Lower lobe of right lung (tissue), 2 donors: ENCODE measurements around the gene AJUBA. TPM values are rescaled to one million over a fixed set of nuclear protein-coding genes. Genes with fewer than 3 reads are reported as not detected.
A peak's percentile ranks its signal among the peaks of the same experiment; 100 is the strongest.
"Not testable (repeated sequence)": the region's sequence is repeated elsewhere in the genome, so short reads cannot be mapped to it uniquely, and the experiment has no call there.

ENCODE experiments used
- ATAC-seq, 2 donors: fragments of 200-7000 bp; cut with Tn5 transposase; one replicate each; pipeline ENCODE4 v1.9.1; 2020 to 2022; ENCODE audit warnings: mild to moderate bottlenecking in 2 of 2, moderate library complexity in 2 of 2
- DNase-seq: peaks from one replicate; pipeline ENCODE4 v3.0.0-alpha.2; 2020
- H3K27ac ChIP-seq: fragments of 200-600 bp; one replicate; pipeline ENCODE4 v1.8.0; 2022
- H3K27me3 ChIP-seq: fragments of 200-600 bp; one replicate; pipeline ENCODE4 v1.8.0; 2022; ENCODE audit warnings: low read depth
- H3K36me3 ChIP-seq: fragments of 200-600 bp; one replicate; pipeline ENCODE4 v1.8.0; 2022; ENCODE audit warnings: mild to moderate bottlenecking
- H3K4me1 ChIP-seq: fragments of 200-600 bp; one replicate; pipeline ENCODE4 v1.8.0; 2022
- H3K4me3 ChIP-seq: fragments of 200-600 bp; one replicate; pipeline ENCODE4 v1.8.0; 2022; ENCODE audit warnings: mild to moderate bottlenecking
- H3K9me3 ChIP-seq: fragments of 200-600 bp; one replicate; pipeline ENCODE4 v1.8.0; 2022
- intact Hi-C: fragments of 100-400 bp; cut with DNase I; formaldehyde crosslinking; loops from one replicate; pipeline ENCODE4 v1.11.0; 2022
- total RNA-seq: library from RNA; stranded (reverse); fragmentation: NEBNext Ultra II Directional; extraction: Animal tissue kit (Norgen Biotek cat#: 25700); gene quantifications from one replicate; pipeline ENCODE4 v1.2.1, GENCODE V29; 2021
- TF ChIP-seq, protein P1 (sequence below): fragments of 200-600 bp; IDR thresholded peaks from one replicate; pipeline ENCODE4 v1.8.0; 2022; ENCODE audit warnings: antibody characterized with exemption, mild to moderate bottlenecking
- donor health status: DM: no; HTN: yes; CAD: no; lungs with severe emphysema.

The AJUBA gene
- total RNA-seq, 1 donor from 2014 or later, result 28.7 TPM

DNA sequence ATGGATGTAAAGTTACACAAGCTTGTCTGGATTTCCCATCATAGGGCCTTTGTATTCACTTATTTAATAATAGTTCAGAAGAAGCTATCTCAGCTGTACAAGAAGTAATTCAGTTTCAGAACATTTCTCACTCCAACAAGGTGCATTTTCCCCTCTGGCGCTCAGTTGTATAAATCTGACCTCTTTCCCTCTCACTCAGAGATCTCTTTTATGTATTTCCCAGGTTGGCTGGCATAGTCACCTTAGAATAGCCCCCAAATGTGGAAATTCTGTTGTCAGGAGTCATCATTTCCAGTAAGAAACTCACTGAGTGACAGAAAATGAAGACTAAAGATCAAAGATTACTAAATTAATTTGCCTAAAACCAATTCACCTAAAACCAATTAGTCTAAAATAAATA lies 11.2 kb downstream of the AJUBA start:
- ATAC-seq, result no peak
- Histone ChIP-seq H3K4me1 (peaks cover under 1% of the 10 kb centered on the region), H3K36me3 (peaks cover 34% of the 10 kb centered on the region), H3K27me3 (no peaks in the 10 kb centered on the region), H3K27ac (no peak overlapping the region), H3K9me3 (no peaks in the 10 kb centered on the region), H3K4me3 (no peak overlapping the region)
- TF ChIP-seq, protein P1, sequence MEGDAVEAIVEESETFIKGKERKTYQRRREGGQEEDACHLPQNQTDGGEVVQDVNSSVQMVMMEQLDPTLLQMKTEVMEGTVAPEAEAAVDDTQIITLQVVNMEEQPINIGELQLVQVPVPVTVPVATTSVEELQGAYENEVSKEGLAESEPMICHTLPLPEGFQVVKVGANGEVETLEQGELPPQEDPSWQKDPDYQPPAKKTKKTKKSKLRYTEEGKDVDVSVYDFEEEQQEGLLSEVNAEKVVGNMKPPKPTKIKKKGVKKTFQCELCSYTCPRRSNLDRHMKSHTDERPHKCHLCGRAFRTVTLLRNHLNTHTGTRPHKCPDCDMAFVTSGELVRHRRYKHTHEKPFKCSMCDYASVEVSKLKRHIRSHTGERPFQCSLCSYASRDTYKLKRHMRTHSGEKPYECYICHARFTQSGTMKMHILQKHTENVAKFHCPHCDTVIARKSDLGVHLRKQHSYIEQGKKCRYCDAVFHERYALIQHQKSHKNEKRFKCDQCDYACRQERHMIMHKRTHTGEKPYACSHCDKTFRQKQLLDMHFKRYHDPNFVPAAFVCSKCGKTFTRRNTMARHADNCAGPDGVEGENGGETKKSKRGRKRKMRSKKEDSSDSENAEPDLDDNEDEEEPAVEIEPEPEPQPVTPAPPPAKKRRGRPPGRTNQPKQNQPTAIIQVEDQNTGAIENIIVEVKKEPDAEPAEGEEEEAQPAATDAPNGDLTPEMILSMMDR, result no peak
- intact Hi-C loops, result no loop called here
- DNase-seq, result no peak

DNA sequence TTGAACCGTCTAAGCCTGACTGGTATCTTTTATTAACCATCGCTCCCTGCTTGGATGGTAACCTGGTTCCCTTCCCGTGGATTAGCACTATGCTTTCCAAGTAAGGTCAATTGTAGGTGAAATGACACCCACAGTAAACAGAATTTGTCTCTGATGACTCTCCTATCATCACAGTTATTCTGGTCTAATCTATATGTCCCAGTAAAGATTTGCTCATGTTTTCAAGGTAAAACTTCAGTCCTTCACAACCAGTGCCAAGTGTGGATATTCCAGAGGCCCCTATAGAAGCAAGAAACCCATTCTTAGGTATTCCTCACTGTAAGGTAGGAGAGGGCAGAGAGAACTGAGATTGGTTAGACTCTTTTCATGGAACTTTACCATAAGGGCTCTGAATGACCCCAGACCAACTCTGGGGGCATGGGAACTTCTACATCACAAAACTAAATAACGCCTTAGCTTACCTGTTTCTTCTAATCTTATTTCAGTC lies 15.5 kb downstream of the AJUBA start:
- H3K4me1 ChIP-seq, result no peaks in the 10 kb centered on the region
- DNase-seq, result no peak
- intact Hi-C loops, result no loop called here
- H3K9me3 ChIP-seq, result no peaks in the 10 kb centered on the region
- H3K27ac ChIP-seq, result no peak overlapping the region
- H3K36me3 ChIP-seq, result peaks cover 6% of the 10 kb centered on the region
- no peak overlapping the region for H3K4me3 ChIP-seq
- TF ChIP-seq, protein P1, result no peak
- ATAC-seq, result no peak
- H3K27me3 ChIP-seq, result no peaks in the 10 kb centered on the region

DNA sequence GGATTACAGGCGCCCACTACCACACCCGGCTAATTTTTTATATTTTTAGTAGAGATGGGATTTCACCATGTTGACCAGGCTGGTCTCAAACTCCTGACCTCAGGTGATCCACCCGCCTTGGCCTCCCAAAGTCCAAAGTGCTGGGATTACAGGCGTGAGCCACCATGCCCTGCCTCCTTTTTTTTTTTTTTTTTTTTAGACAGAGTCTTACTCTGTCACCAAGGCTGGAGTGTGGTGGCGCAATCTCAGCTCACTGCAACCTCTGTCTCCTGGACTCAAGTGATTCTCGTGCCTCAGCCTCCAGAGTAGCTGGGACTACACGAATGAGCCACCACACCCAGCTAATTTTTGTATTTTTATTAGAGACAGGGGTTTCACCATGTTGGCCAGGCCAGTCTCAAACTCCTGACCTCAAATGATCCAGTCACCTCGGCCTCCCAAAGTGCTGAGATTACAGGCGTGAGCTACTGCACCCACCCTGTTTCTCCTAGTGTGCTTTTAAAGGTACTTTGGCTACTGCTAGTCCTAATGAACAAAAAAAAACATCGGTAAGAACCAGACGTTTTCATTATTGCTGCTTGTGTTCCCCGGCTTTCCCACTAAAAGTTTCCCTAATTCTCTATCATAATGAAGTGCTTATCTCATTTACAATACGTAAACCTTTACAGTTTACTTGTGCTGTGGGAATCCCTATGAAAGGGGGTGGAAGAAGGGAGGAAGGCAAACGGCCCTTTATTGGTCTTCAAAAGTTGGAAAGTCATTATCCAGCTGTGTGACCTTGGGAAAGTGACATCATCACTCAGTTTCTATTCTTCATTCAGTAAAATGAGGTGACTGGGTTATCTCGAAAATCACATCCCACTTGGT lies 16.2 kb downstream of the AJUBA start:
- H3K9me3 ChIP-seq, DNase-seq, H3K27ac ChIP-seq, ATAC-seq, H3K36me3 ChIP-seq, H3K4me1 ChIP-seq, intact Hi-C loops, H3K4me3 ChIP-seq, H3K27me3 ChIP-seq: not testable (repeated sequence)

DNA sequence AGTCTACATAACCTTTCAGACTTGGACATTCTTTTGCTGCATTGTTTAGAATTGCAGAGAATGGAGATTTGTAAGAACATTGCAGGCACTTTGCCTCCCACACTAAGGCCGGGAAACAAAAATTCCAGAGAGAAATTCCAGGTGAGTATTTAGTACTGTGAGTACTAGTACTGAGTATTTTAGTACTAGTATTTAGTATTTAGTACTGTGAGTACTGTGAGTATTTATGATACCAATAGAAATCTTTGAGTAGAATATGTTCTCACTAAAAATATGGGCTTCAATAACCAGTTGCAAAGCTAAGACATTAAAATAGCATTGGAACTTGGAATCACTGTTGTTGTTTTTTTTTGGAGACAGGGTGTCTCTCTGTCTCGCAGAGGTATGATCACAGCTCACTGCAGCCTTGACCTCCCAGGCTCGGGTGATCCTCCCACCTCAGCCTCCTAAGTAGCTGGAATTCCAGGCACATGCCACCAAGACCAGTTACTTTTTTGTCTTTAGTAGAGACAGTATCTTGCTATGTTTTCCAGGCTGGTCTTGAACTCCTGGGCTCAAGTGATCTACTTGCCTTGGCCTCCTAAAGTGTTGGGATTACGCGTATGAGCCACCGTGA lies 20.2 kb downstream of the AJUBA start:
- Histone ChIP-seq H3K4me1 (peaks cover 5% of the 10 kb centered on the region), H3K36me3 (no peaks in the 10 kb centered on the region), H3K9me3 (no peaks in the 10 kb centered on the region), H3K27me3 (no peaks in the 10 kb centered on the region), H3K4me3 (no peak overlapping the region), H3K27ac (no peak overlapping the region)
- intact Hi-C loops, result no loop called here
- ATAC-seq (no peak), DNase-seq (no peak)
- TF ChIP-seq, protein P1, result no peak

DNA sequence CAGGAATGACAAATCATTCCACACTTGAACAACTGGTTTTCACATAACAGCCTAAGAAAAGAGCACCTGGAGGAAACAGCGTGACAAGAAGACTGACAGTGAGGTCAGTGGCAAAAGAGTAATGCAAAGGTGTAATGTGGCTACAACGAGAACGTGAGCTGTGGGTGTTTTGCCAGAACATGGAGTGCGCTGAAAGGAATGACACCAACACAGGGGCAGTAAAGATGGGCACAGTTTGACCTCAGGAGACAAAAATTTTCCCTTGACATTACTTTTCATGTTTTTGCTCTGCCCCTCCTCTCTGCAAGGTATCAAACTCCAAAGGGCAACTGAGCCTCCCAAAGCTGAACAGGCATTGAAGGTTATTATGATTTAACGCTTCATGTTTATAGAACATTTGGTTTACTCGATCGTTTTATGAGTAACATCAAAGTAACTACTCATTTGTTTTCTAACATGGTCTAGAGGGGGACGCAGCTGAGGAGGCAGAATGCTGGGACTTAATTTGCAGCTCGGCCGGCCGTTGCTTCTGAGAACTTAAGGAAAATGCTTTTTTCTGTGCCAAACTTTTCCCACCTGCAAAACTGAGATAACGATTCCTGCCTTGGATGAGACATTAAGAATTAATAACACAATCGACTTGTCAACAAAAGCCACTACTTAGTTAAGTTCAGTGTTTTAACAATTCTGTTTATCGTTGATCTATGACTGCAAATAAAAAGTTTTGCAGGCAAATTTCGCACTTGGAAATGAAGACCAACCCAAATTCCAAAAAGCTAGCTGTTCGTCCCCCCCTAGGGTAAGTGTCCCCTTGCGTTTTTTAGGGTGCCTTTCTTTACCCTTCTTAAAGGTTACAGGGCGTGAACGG lies 26.4 kb downstream of the AJUBA start:
- TF ChIP-seq, protein P1, result no peak
- ATAC-seq (no peak), DNase-seq (no peak)
- no peaks in the 10 kb centered on the region for H3K9me3 ChIP-seq
- H3K4me3 ChIP-seq, result peak overlapping the region; percentile 74
- peaks cover 17% of the 10 kb centered on the region for H3K36me3 ChIP-seq
- intact Hi-C loops, result no loop called here
- H3K27me3 ChIP-seq, result no peaks in the 10 kb centered on the region
- H3K27ac ChIP-seq, result peak overlapping the region; percentile 96
- peaks cover 22% of the 10 kb centered on the region for H3K4me1 ChIP-seq
